Astrocyte of the spinal cord (primary cell): ENCODE data around the gene COL4A1.

Experiments used
- DNase-seq: peaks from one replicate; pipeline ENCODE4 v3.0.0; 2011; ENCODE audit warnings: low read depth, low spot score
- H3K4me3 ChIP-seq: 2 replicates; pipeline ENCODE4 v1.5.1; 2011; ENCODE audit warnings: low read depth, mild to moderate bottlenecking, low read length, moderate library complexity
- in situ Hi-C: cut with HindIII; loops from 2 replicates; pipeline ENCODE4 v1.10.0; 2017; ENCODE audit warnings: low sequenced_read_pairs
- TF ChIP-seq, protein P1 (sequence below): IDR thresholded peaks from 2 replicates; pipeline ENCODE4 v1.5.1; 2012; ENCODE audit warnings: low read depth, mild to moderate bottlenecking, low read length, inconsistent platforms

Gene COL4A1

DNA sequence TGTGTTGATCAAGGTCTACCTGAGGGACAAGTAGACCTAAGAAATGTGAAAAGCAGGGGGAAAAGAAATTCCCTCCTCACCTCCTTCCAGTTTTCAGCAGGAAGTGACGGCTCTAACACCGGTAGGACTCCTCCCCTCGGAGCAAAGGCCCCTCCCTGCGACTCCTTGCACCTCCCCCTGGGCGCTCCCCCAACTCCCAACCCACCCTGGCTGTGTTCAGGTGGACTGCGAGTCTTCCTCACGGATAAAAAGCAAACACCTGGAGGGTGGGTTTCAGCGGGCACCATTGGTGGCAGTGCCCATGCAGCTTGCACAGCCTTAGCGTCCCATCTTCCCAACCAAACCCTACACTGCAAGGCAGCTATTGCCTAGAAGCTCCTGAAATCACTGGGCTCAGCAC is 124.5 kb downstream of the COL4A1 start:
- TF ChIP-seq, protein P1, sequence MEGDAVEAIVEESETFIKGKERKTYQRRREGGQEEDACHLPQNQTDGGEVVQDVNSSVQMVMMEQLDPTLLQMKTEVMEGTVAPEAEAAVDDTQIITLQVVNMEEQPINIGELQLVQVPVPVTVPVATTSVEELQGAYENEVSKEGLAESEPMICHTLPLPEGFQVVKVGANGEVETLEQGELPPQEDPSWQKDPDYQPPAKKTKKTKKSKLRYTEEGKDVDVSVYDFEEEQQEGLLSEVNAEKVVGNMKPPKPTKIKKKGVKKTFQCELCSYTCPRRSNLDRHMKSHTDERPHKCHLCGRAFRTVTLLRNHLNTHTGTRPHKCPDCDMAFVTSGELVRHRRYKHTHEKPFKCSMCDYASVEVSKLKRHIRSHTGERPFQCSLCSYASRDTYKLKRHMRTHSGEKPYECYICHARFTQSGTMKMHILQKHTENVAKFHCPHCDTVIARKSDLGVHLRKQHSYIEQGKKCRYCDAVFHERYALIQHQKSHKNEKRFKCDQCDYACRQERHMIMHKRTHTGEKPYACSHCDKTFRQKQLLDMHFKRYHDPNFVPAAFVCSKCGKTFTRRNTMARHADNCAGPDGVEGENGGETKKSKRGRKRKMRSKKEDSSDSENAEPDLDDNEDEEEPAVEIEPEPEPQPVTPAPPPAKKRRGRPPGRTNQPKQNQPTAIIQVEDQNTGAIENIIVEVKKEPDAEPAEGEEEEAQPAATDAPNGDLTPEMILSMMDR: no peak
- no peak overlapping the region for H3K4me3 ChIP-seq
- no peak for DNase-seq
- in situ Hi-C loops: no loop called here

DNA sequence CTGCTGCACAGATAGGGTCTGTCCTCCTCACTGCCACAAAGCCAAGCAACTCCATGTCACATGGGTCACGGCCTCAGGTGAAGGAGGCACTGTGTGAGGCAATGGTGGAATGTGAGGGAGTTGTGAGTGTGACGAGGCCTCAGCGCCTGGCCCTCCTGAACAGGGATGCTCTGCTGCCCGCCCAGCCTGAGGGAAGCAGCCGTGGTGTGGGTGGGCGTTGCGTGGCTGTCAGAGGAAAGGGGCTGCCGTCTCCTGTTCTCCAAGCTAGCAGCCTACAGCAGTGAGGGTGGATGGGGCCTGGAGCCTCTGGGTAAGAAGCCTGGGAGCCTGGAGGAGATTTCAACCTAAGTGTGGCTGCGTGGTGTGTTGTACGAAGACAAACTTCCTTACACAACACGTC is 125.0 kb downstream of the COL4A1 start:
- in situ Hi-C loops: no loop called here
- H3K4me3 ChIP-seq: no peak overlapping the region
- DNase-seq: no peak
- TF ChIP-seq, protein P1: no peak

DNA sequence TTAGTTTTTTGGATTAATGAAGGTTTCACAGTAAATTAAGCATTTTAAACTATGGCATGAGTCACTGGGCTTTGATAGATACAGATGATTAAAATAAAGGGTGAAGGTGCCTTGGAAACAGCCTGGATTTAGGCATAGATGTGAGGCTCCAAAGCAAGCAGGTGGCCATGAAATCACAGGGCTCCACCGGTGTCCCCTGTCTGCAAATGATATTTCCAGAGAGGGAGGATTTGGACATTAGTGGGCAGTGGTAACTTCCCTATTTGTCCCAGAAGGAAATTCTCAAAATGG is 127.2 kb downstream of the COL4A1 start:
- TF ChIP-seq, protein P1: no peak
- no peak for DNase-seq
- no peak overlapping the region for H3K4me3 ChIP-seq
- in situ Hi-C loops: no loop called here

DNA sequence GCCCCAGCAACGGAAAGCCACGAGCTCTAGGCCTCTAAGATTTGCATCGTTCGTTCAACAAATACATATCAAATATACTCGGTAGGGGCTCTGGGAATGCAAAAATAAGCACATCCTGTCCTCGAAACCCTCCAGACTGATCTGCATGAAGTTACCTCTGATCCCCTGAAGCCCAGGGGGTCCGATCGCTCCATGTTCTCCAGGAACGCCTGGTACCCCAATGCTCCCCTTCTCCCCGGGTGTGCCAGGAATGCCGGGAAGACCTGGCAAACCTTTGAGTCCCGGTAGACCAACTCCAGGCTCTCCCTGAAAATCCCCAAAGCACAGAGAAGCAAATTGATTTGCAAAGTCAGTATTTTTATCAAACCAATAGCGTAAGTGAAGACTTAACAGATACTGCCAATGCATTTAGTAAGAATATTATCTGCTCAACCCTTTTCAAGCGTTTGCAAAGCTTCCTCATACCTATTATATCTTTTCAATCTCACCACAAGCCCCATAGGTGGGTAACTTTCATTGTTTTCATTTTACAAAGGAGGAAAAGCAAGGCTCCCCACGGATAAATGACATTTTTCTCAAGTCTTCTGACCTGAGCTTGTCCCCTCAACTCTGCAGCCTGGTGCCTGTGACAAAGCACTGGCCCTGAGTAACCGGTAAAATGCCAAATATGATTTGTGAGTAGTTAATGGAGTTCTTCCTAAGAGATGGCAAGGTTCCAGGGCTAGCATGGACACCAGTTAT is 127.7 kb downstream of the COL4A1 start:
- no peak for DNase-seq
- in situ Hi-C loops: no loop called here
- no peak overlapping the region for H3K4me3 ChIP-seq
- TF ChIP-seq, protein P1: no peak

DNA sequence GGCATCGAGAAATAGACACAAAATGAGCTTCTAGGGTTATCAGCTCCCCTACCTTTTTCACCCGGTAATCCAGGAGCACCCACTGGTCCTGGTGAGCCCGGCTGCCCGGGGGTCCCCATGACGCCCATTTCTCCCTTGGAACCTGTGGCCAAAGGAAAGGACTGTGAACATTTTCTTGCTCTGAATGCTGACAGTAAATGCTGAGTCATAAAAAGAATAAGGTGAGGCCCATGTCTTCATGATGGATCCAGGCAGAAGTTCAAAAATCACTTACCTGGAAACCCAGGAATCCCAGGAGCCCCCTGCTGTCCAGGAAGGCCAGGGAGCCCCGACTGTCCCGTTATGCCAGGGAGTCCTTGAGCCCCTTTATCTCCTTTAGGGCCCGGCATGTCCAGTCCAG is 129.2 kb downstream of the COL4A1 start:
- H3K4me3 ChIP-seq: no peak overlapping the region
- in situ Hi-C loops: no loop called here
- TF ChIP-seq, protein P1: no peak
- no peak for DNase-seq

DNA sequence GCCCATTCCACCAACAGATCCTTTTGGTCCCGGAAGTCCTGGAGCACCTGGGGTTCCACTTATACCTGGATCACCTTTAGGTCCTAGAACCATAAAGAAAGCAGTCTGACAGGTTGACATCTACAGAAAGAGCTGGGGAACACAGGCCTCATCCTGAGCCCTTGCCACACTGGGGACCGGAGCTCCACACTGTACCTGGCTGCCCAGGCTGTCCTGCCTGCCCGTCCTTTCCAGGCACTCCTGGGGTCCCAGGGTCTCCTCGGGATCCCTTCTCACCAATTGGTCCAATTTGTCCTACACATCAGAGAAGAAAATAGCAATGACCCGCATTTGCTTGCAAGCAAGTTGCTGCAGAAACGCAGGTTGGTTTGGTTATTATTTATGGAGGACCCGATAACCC is 130.5 kb downstream of the COL4A1 start:
- TF ChIP-seq, protein P1: no peak
- H3K4me3 ChIP-seq: no peak overlapping the region
- DNase-seq: no peak
- in situ Hi-C loops: no loop called here
